HG03571 (cell line): ENCODE results near the gene SNX8.
A peak's percentile ranks its signal among the peaks of the same experiment; 100 is the strongest.

Source experiments
- ATAC-seq: cut with Tn5 transposase; IDR thresholded peaks from one replicate; pipeline ENCODE4 v1.9.1; 2021; ENCODE audit not compliant: unreplicated experiment

The SNX8 gene

GRCh38 chr7:2245883-2246675 is 68.2 kb downstream of the SNX8 start:
- no peak for ATAC-seq

GRCh38 chr7:2244404-2244995 is 69.7 kb downstream of the SNX8 start:
- no peak for ATAC-seq

GRCh38 chr7:2243458-2243857 is 70.8 kb downstream of the SNX8 start:
- ATAC-seq = no peak

- no peak for ATAC-seq
Measured at GRCh38 chr7:2242541-2243429, 71.5 kb downstream of the SNX8 start.

GRCh38 chr7:2241580-2242540 is 72.4 kb downstream of the SNX8 start, which contains the start of the genes MRM2 and NUDT1:
MRM2 (minus strand) TSS chr7:2242205; CDS start chr7:2242169, 36 bp downstream.
NUDT1 (plus strand) TSS chr7:2242226; CDS start chr7:2244575, 2,349 bp downstream.
- ATAC-seq = peak; percentile 57

- no peak for ATAC-seq
Measured at GRCh38 chr7:2239242-2239641, 75.0 kb downstream of the SNX8 start.

- ATAC-seq = peak; percentile 52
Measured at GRCh38 chr7:2237109-2237602, 77.1 kb downstream of the SNX8 start.

GRCh38 chr7:2233926-2234325 is 80.3 kb downstream of the SNX8 start:
- ATAC-seq = no peak

GRCh38 chr7:2232766-2233520 is 81.3 kb downstream of the SNX8 start, which contains the start of gene MAD1L1:
MAD1L1 (minus strand) TSS chr7:2232945; CDS start chr7:2230133, 2,812 bp downstream.
- peak; percentile 50 for ATAC-seq

- ATAC-seq = peak; percentile 28
Measured at GRCh38 chr7:2231992-2232765, 82.1 kb downstream of the SNX8 start.

GRCh38 chr7:2230882-2231281 is 83.4 kb downstream of the SNX8 start:
- no peak for ATAC-seq

GRCh38 chr7:2230226-2230625 is 84.0 kb downstream of the SNX8 start:
- no peak for ATAC-seq

- ATAC-seq = no peak
Measured at GRCh38 chr7:2229467-2229866, 84.8 kb downstream of the SNX8 start.

GRCh38 chr7:2228921-2229320 is 85.3 kb downstream of the SNX8 start:
- ATAC-seq = no peak

- ATAC-seq = no peak
Measured at GRCh38 chr7:2227699-2228098, 86.5 kb downstream of the SNX8 start.

GRCh38 chr7:2225830-2226229 is 88.4 kb downstream of the SNX8 start:
- no peak for ATAC-seq

GRCh38 chr7:2225336-2225735 is 88.9 kb downstream of the SNX8 start:
- ATAC-seq = no peak

GRCh38 chr7:2224934-2225333 is 89.3 kb downstream of the SNX8 start:
- no peak for ATAC-seq
